ENCODE data around the gene CD55.

CD55 gene

GRCh38 chr1:207330011-207330710, 8.7 kb downstream of the CD55 start:
- Histone ChIP-seq H3K4me1 (ENCODE audit: control insufficient read depth, insufficient read depth, low read length, poor library complexity, severe bottlenecking) (no peaks in the 10 kb centered on the region), H3K9me3 (ENCODE audit: control insufficient read depth, low read length) (no peaks in the 10 kb centered on the region), H3K27ac (ENCODE audit: low read depth, low read length, severe bottlenecking) (no peak overlapping the region), H3K36me3 (ENCODE audit: control insufficient read depth, insufficient read depth, low read length) (peaks cover 36% of the 10 kb centered on the region), H3K4me3 (ENCODE audit: extremely low read depth, insufficient read depth, low read length, poor library complexity, severe bottlenecking) (no peak overlapping the region)
- WGBS, 2 experiments (ENCODE audit: insufficient coverage in 2 of 2): 71 to 91% methylated on average over 5 of the region's 5 CpGs

DNA sequence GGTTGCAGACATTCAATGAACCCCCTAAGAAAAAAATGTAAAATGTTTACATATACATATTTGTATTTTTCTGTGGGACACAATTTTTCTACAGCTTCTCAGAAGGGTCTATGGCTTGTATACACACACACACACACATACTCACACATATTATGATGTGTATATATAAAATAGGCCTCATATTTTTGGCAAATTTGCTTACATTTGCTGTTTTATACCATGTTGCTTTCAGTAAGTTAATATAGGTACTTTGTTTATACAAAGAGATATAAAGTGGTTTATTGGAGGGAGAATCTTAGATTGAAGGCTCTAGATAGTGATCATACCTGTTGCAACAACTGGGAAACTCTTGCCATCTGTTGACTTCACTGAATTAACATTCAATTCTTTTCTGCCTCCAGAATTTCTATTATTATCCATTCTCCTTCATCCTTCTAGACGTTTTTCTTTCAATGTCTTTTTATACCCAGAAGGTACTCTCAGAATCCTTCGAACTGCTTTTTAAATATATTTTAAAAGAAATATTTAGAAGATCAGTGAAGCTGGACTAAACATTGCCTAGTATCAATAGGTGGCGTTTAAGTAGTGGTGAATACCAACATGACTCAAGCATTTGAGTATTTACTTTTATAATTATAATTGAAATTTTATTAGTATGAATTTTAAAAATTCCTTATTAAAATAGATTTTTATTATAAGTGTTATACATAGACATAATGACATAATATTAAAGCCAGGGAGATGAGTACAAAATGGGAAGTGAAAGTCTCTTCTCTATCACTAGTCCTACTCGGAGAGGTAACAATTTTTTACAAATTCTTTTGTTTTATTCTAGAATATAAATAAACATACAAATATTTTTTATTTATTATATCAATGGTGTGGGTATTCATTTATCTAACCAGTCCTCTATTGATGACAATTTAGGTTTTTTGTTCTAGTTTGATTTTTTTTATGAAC, 10.2 kb downstream of the CD55 start:
- Histone ChIP-seq H3K9me3 (ENCODE audit: control insufficient read depth, low read length) (no peaks in the 10 kb centered on the region), H3K27ac (ENCODE audit: low read depth, low read length, severe bottlenecking) (no peak overlapping the region), H3K4me1 (ENCODE audit: control insufficient read depth, insufficient read depth, low read length, poor library complexity, severe bottlenecking) (no peaks in the 10 kb centered on the region), H3K4me3 (ENCODE audit: extremely low read depth, insufficient read depth, low read length, poor library complexity, severe bottlenecking) (no peak overlapping the region), H3K36me3 (ENCODE audit: control insufficient read depth, insufficient read depth, low read length) (peaks cover 37% of the 10 kb centered on the region)
- WGBS, 2 experiments (ENCODE audit: insufficient coverage in 2 of 2): no CpG with 5 or more reads among the region's 4 CpGs

DNA sequence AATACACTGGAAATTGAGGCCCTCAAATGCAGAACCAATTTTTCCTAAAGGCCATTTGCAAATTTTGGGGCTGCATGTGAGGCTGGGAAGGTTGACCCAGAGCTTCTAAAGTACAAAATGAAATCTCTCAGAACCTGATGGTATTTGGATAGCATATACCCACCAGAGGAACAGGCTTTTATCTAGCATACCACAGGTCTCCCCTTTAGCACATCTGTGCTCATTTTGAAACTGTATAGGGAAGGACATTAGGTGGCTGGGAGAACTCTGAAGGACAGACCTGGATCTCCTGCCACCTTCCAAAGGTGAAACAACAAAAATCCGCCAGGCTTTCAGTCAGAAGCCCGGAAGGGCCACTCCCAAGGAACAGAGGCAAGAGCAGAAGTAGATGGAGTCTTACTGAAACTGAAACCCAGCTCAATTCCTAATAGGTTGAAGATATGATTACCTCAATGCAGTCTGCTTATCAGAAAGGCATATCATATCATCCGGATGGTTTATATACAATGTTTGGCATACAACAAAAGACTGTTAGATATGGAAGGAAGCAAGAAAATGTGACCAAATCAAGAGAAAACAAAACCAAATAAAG, 11.6 kb downstream of the CD55 start:
- Histone ChIP-seq H3K4me3 (ENCODE audit: extremely low read depth, insufficient read depth, low read length, poor library complexity, severe bottlenecking) (no peak overlapping the region), H3K9me3 (ENCODE audit: control insufficient read depth, low read length) (no peaks in the 10 kb centered on the region), H3K4me1 (ENCODE audit: control insufficient read depth, insufficient read depth, low read length, poor library complexity, severe bottlenecking) (no peaks in the 10 kb centered on the region), H3K27ac (ENCODE audit: low read depth, low read length, severe bottlenecking) (no peak overlapping the region), H3K36me3 (ENCODE audit: control insufficient read depth, insufficient read depth, low read length) (peaks cover 37% of the 10 kb centered on the region)
- WGBS, 2 experiments (ENCODE audit: insufficient coverage in 2 of 2): 94% methylated on average over 2 of the region's 3 CpGs; no CpG with 5 or more reads in 1 of the 2 experiments

- WGBS, 2 experiments (ENCODE audit: insufficient coverage in 2 of 2): 75 to 100% methylated on average over 1 of the region's 1 CpG
- Histone ChIP-seq H3K4me1 (ENCODE audit: control insufficient read depth, insufficient read depth, low read length, poor library complexity, severe bottlenecking) (no peaks in the 10 kb centered on the region), H3K36me3 (ENCODE audit: control insufficient read depth, insufficient read depth, low read length) (peaks cover 32% of the 10 kb centered on the region), H3K9me3 (ENCODE audit: control insufficient read depth, low read length) (no peaks in the 10 kb centered on the region), H3K27ac (ENCODE audit: low read depth, low read length, severe bottlenecking) (no peak overlapping the region), H3K4me3 (ENCODE audit: extremely low read depth, insufficient read depth, low read length, poor library complexity, severe bottlenecking) (no peak overlapping the region)
Observed at GRCh38 chr1:207333620-207334019, 12.1 kb downstream of the CD55 start.

DNA sequence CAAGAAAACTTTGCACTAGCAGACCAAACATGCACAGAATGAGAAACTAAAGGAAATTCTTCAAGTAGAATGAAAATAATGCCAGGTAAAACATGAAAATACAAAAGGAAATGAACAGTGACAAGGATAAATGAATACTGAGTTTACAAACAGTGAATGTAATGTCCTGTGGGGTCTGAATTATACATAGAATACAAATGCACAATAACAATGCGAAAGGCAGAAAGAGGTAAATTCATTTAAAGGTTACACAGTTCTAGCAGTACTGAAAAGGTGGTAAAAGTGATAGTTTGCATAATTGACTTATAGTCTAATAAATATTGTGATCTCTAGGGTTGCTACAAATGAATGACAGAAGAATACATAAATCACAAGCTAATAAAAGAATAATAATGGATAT, 12.9 kb downstream of the CD55 start:
- no peak overlapping the region for H3K27ac ChIP-seq (ENCODE audit: low read depth, low read length, severe bottlenecking)
- no CpG with 5 or more reads among the region's 1 CpG for WGBS, 2 experiments (ENCODE audit: insufficient coverage in 2 of 2)
- H3K9me3 ChIP-seq (ENCODE audit: control insufficient read depth, low read length): no peaks in the 10 kb centered on the region
- H3K36me3 ChIP-seq (ENCODE audit: control insufficient read depth, insufficient read depth, low read length): peaks cover 25% of the 10 kb centered on the region
- H3K4me3 ChIP-seq (ENCODE audit: extremely low read depth, insufficient read depth, low read length, poor library complexity, severe bottlenecking): no peak overlapping the region
- no peaks in the 10 kb centered on the region for H3K4me1 ChIP-seq (ENCODE audit: control insufficient read depth, insufficient read depth, low read length, poor library complexity, severe bottlenecking)

DNA sequence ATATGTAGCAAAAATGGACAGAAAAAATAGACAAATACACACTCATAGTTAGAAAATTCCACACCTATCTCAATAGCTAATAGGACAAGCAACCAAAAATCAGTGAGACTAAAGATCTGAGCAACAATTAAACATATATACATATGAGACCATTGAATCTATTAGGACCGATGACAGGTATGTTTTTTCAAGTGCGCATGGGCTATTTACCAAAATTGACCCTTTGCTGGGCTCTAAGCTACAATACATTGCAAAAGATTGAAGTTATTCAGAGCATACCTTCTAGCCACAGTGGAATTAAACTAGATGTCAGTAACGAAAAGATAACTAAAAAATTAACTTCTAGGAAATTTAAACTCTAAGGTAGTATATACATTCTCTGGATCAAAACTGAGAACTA, 13.7 kb downstream of the CD55 start:
- Histone ChIP-seq H3K27ac (ENCODE audit: low read depth, low read length, severe bottlenecking) (no peak overlapping the region), H3K4me3 (ENCODE audit: extremely low read depth, insufficient read depth, low read length, poor library complexity, severe bottlenecking) (no peak overlapping the region)
- WGBS, 2 experiments (ENCODE audit: insufficient coverage in 2 of 2): 100% methylated on average over 1 to 2 of the region's 3 CpGs

GRCh38 chr1:207335695-207336363, 14.4 kb downstream of the CD55 start:
- peaks cover 25% of the 10 kb centered on the region for H3K36me3 ChIP-seq (ENCODE audit: control insufficient read depth, insufficient read depth, low read length)
- H3K4me3 ChIP-seq (ENCODE audit: extremely low read depth, insufficient read depth, low read length, poor library complexity, severe bottlenecking): no peak overlapping the region
- H3K4me1 ChIP-seq (ENCODE audit: control insufficient read depth, insufficient read depth, low read length, poor library complexity, severe bottlenecking): no peaks in the 10 kb centered on the region
- H3K27ac ChIP-seq (ENCODE audit: low read depth, low read length, severe bottlenecking): no peak overlapping the region
- no peaks in the 10 kb centered on the region for H3K9me3 ChIP-seq (ENCODE audit: control insufficient read depth, low read length)
- 100% methylated on average over 1 to 5 of the region's 6 CpGs for WGBS, 2 experiments (ENCODE audit: insufficient coverage in 2 of 2)

More for the DNA sequence above, 13.7 kb downstream of the CD55 start:
- H3K36me3 ChIP-seq (ENCODE audit: control insufficient read depth, insufficient read depth, low read length): peaks cover 25% of the 10 kb centered on the region
- no peaks in the 10 kb centered on the region for H3K9me3 ChIP-seq (ENCODE audit: control insufficient read depth, low read length)
- no peaks in the 10 kb centered on the region for H3K4me1 ChIP-seq (ENCODE audit: control insufficient read depth, insufficient read depth, low read length, poor library complexity, severe bottlenecking)

- WGBS, 2 experiments (ENCODE audit: insufficient coverage in 2 of 2): 65 to 79% methylated on average over 2 of the region's 3 CpGs
- H3K36me3 ChIP-seq (ENCODE audit: control insufficient read depth, insufficient read depth, low read length): peaks cover 25% of the 10 kb centered on the region
- H3K4me1 ChIP-seq (ENCODE audit: control insufficient read depth, insufficient read depth, low read length, poor library complexity, severe bottlenecking): no peaks in the 10 kb centered on the region
- no peak overlapping the region for H3K27ac ChIP-seq (ENCODE audit: low read depth, low read length, severe bottlenecking)
- H3K9me3 ChIP-seq (ENCODE audit: control insufficient read depth, low read length): no peaks in the 10 kb centered on the region
- no peak overlapping the region for H3K4me3 ChIP-seq (ENCODE audit: extremely low read depth, insufficient read depth, low read length, poor library complexity, severe bottlenecking)
Observed at GRCh38 chr1:207336559-207337467, 15.3 kb downstream of the CD55 start.

DNA sequence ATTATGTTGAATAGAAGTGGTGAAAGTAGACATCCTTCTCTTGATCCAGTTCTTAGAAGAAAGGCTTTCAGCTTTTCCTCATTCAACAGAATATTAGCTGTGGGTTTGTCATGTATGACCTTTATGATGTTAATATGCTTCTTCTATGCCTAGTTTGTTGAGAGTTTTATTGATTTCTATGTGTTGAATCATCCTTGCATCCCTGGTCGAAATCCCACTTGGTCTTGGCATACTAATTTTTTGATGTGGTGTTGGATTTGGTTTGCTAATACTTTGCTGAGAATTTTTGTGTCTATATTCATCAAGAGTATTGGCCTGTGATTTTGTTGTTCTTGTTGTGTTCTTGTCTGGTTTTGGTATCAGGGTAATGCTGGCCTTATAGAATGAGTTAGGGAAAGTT, 20.9 kb downstream of the CD55 start:
- H3K4me3 ChIP-seq (ENCODE audit: extremely low read depth, insufficient read depth, low read length, poor library complexity, severe bottlenecking): no peak overlapping the region
- H3K27ac ChIP-seq (ENCODE audit: low read depth, low read length, severe bottlenecking): no peak overlapping the region
- 100% methylated on average over 1 of the region's 1 CpG for WGBS, 2 experiments (ENCODE audit: insufficient coverage in 2 of 2)
- peaks cover 5% of the 10 kb centered on the region for H3K36me3 ChIP-seq (ENCODE audit: control insufficient read depth, insufficient read depth, low read length)
- no peaks in the 10 kb centered on the region for H3K4me1 ChIP-seq (ENCODE audit: control insufficient read depth, insufficient read depth, low read length, poor library complexity, severe bottlenecking)
- H3K9me3 ChIP-seq (ENCODE audit: control insufficient read depth, low read length): no peaks in the 10 kb centered on the region

DNA sequence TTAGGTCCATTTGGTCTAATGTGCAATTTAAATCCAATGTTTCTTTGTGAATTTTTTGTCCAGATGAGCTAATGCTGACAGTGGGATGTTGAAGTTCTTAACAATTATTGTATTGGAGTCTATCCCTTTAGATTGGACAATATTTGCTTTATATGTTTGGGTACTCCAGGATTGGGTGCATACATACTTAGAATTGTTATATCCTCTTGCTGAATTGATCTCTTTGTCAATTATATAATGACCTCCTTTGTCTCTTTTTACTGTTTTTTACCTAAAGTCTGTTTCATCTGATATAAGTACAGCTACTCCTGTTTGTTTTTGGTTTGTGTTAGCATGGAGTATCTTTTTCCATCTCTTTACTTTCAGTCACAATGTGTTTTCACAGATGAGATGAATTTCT, 22.2 kb downstream of the CD55 start:
- H3K9me3 ChIP-seq (ENCODE audit: control insufficient read depth, low read length): no peaks in the 10 kb centered on the region
- H3K4me3 ChIP-seq (ENCODE audit: extremely low read depth, insufficient read depth, low read length, poor library complexity, severe bottlenecking): no peak overlapping the region
- H3K4me1 ChIP-seq (ENCODE audit: control insufficient read depth, insufficient read depth, low read length, poor library complexity, severe bottlenecking): no peaks in the 10 kb centered on the region
- peaks cover 9% of the 10 kb centered on the region for H3K36me3 ChIP-seq (ENCODE audit: control insufficient read depth, insufficient read depth, low read length)
- no peak overlapping the region for H3K27ac ChIP-seq (ENCODE audit: low read depth, low read length, severe bottlenecking)
